HL-60 (cell line): ENCODE results near the gene ITGAV.

Experiments used
- POLR2AphosphoS5 ChIP-seq: IDR thresholded peaks from 2 replicates; pipeline ENCODE4 v1.6.1; 2012; ENCODE audit warnings: low read depth
- TF ChIP-seq, protein P1 (sequence below): IDR thresholded peaks from one replicate; pipeline ENCODE4 v1.5.1; 2011; ENCODE audit warnings: low read length, control low read depth, inconsistent platforms; ENCODE audit not compliant: insufficient read depth

DNA sequence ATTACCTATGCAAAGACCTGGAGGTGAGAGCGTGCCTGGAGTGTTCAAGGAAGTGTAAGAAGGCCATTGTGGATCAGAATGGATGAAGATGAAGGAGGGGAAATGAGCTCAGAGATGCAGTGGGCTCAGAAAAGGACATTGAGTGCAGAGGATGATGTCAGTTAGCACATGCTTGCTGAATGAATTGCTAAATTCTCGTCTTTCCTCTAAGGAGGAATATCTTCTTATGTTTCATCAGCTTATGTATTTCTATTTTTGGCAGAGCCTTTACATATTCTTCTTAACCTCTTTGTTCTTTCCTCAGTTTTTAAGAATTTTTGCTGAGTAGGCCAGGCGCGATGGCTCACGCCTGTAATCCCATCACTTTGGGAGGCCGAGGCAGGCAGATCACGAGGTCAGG is 134.9 kb downstream of the ITGAV start:
- TF ChIP-seq, protein P1, sequence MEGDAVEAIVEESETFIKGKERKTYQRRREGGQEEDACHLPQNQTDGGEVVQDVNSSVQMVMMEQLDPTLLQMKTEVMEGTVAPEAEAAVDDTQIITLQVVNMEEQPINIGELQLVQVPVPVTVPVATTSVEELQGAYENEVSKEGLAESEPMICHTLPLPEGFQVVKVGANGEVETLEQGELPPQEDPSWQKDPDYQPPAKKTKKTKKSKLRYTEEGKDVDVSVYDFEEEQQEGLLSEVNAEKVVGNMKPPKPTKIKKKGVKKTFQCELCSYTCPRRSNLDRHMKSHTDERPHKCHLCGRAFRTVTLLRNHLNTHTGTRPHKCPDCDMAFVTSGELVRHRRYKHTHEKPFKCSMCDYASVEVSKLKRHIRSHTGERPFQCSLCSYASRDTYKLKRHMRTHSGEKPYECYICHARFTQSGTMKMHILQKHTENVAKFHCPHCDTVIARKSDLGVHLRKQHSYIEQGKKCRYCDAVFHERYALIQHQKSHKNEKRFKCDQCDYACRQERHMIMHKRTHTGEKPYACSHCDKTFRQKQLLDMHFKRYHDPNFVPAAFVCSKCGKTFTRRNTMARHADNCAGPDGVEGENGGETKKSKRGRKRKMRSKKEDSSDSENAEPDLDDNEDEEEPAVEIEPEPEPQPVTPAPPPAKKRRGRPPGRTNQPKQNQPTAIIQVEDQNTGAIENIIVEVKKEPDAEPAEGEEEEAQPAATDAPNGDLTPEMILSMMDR: no peak
- no peak for TF ChIP-seq POLR2AphosphoS5
